Measurements from ENCODE around the gene MYBPC3.

- no peak for TF ChIP-seq POLR2AphosphoS5 (IDR thresholded peaks at IDR 0.05; ENCODE audit: low read length)
- TF ChIP-seq PBX3 (IDR thresholded peaks at IDR 0.05; ENCODE audit: insufficient replicate concordance, low read depth, low read length): no peak
- TF ChIP-seq FOXK2 (IDR thresholded peaks at IDR 0.05): no peak
- TF ChIP-seq, protein P1, sequence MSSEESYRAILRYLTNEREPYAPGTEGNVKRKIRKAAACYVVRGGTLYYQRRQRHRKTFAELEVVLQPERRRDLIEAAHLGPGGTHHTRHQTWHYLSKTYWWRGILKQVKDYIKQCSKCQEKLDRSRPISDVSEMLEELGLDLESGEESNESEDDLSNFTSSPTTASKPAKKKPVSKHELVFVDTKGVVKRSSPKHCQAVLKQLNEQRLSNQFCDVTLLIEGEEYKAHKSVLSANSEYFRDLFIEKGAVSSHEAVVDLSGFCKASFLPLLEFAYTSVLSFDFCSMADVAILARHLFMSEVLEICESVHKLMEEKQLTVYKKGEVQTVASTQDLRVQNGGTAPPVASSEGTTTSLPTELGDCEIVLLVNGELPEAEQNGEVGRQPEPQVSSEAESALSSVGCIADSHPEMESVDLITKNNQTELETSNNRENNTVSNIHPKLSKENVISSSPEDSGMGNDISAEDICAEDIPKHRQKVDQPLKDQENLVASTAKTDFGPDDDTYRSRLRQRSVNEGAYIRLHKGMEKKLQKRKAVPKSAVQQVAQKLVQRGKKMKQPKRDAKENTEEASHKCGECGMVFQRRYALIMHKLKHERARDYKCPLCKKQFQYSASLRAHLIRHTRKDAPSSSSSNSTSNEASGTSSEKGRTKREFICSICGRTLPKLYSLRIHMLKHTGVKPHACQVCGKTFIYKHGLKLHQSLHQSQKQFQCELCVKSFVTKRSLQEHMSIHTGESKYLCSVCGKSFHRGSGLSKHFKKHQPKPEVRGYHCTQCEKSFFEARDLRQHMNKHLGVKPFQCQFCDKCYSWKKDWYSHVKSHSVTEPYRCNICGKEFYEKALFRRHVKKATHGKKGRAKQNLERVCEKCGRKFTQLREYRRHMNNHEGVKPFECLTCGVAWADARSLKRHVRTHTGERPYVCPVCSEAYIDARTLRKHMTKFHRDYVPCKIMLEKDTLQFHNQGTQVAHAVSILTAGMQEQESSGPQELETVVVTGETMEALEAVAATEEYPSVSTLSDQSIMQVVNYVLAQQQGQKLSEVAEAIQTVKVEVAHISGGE (CRISPR knock-in tag; IDR thresholded peaks at IDR 0.05): no peak
Observed at GRCh38 chr11:47383071-47383470, 30.6 kb upstream of the MYBPC3 start.

All from GM12878 (cell line).